GM21723 (cell line): ENCODE results near the gene TRIM59.

Experiments
- ATAC-seq: cut with Tn5 transposase; IDR thresholded peaks from one replicate; pipeline ENCODE4 v1.9.1; 2021; ENCODE audit warnings: mild to moderate bottlenecking, moderate library complexity; ENCODE audit not compliant: unreplicated experiment

The TRIM59 gene

GRCh38 chr3:160449636-160450598 is at the start of gene TRIM59:
TSS of gene TRIM59 (minus strand) at chr3:160449786. CDS start at chr3:160439183, 10,603 bp downstream.
- ATAC-seq: peak; percentile 96

DNA sequence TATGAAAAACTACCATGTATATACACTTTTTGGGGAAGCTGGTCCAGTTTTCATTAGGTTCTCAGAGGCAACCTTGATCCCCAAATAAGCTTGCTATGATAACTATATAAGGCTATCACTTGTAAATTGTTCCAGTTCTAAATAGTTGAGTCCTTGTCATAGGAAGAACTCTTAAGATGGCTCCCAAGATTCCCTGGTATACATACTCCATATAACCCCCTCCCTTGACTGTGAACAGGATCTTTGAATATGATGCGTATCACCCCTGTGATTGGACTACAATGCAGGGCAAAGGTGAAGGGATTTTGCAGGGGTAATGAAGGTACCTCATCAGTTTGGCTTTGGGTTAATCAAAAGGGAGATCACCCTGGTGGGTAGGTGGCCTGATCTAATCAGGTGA is 48.6 kb upstream of the TRIM59 start:
- ATAC-seq: no peak

- ATAC-seq: no peak
Measured at GRCh38 chr3:160490166-160490565, 40.6 kb upstream of the TRIM59 start.

DNA sequence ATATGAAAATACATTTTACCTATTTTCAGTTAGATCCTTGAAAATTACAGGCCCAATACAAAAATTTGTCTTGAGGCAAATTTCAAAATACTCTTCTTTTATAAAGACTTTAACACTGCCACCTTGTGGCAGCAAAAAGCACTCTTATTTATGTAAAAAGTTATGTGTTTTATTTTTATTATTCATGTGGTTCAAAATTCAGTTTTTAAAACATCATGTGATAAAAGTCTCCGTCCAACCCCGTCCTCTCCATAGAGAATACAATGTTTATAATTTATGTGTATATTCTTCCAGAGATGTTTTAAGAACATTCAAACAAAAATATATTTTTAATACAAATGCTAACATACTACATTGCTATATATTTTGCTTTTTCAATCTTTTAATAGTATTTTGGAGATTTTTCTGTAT is 36.9 kb upstream of the TRIM59 start:
- ATAC-seq: no peak

DNA sequence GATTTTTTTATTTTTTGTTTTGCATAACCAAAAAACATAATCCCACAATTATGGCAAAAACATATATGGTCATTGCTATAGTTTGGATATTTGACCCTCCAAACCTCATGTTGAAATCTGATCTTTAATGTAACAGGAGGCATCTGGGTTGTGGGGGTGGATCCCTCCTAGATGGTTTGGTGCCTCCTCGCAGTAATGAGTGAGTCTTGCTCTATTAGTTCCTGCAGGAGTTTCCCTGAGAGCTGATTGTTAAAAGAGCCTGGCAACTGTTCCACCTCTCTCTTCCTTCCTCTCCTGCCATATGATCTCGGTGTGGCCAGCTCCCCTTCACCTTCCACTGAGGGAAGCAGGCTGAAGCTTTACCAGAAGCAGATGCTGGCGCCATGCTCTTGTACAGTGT is 33.2 kb upstream of the TRIM59 start:
- ATAC-seq: no peak

GRCh38 chr3:160481856-160482255 is 32.3 kb upstream of the TRIM59 start:
- no peak for ATAC-seq

GRCh38 chr3:160480931-160481330 is 31.3 kb upstream of the TRIM59 start:
- ATAC-seq: no peak

DNA sequence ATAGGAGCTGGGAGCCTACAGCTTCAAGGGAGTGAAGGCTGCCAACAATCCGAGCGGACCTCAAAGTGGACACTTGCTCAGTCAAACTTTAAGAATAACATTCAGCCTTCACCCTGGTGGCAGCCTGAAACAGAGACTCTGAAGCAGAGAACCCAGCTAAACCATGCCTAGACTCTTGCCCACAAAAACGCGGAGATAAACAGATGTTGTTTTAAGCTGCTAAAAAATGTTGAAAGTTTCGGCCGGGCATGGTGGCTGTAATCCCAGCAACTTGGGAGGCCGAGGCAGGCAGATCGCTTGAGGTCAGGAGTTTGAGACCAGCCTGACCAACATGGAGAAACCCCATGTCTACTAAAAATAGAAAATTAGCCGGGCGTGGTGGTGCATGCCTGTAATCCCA is 29.8 kb upstream of the TRIM59 start:
- ATAC-seq: no peak

DNA sequence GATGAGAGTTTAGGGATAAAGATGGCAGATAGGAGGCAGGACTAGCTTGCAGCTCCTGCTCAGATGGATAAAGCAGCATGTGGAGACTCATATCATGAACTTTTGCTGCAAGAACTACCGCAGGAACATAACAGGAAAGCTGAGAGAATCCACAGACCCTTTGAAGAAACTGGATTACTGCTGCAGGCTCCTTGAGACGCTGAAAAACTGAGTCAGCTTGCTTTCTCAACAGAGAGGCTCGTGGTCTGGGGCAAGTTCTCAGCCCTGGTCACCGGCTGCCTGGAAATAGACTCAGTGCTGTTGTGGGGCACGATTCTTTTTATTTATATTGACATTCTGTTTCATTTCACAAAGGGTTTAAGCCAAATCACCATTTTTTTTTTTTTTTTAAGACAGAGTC is 28.8 kb upstream of the TRIM59 start:
- ATAC-seq: no peak

DNA sequence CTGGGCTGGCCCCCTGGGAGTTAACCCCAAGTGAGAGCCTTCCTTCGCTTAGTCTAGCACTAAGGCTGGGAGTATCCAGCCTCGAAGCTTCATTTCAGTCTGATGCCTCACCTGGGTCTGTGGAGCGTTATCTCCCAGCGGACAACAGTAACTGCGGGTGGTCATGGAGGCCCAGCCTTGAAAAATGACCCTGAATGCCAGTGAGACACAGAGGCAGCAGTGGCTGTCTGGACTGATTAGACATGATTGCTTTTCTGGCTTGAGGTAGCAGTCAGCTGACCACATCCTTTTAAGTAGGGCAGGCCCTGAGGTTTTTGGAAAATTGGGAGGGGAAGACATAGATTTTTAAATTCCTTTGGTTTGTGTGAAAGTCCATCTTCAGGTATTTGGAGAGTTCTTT is 28.2 kb upstream of the TRIM59 start:
- ATAC-seq: no peak

- no peak for ATAC-seq
Measured at GRCh38 chr3:160475884-160476283, 26.3 kb upstream of the TRIM59 start.

DNA sequence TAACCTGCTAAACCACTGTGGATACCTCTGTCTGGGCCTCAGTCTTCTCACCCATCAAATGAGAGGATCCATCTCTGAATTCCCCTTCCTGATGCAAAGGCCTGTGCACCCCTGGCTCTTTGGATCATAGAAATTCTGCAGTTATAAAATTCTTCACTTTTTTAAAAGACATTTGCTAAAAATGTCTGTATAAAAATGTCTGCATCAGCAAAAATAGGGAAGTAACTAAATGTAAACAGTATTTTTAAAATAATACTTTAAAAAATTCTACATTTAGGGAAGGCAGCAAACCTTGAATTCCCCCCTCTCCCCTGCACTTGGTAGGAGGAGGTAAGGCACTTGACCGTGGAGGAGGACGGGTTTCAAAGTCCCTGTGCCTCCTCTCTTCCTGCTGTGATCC is 25.6 kb upstream of the TRIM59 start:
- ATAC-seq: no peak

GRCh38 chr3:160474416-160474838 is 24.8 kb upstream of the TRIM59 start:
- no peak for ATAC-seq

- ATAC-seq: no peak
Measured at GRCh38 chr3:160473978-160474377, 24.4 kb upstream of the TRIM59 start.

DNA sequence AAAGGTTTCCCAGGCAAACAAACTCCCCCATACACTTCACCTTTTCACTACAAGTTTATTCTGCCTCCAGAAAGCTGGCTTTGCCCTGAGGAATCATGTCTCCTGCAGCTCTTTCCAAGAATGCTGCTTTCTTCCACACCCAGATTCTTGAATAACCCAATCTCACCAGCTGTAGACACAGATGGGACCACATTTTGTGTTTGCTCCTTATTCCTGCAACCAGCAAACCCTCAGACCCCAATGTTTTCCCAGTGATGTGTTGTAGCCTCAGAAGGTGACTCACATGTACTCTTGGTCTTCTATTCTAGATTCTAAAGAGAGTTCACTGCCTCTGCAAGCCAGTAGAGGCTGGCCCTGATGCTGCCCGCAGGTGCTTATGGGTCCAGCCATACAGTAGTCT is 23.6 kb upstream of the TRIM59 start:
- ATAC-seq: no peak

- ATAC-seq: no peak
Measured at GRCh38 chr3:160472344-160472743, 22.8 kb upstream of the TRIM59 start.

- ATAC-seq: no peak
Measured at GRCh38 chr3:160471892-160472291, 22.3 kb upstream of the TRIM59 start.

- no peak for ATAC-seq
Measured at GRCh38 chr3:160470181-160470580, 20.6 kb upstream of the TRIM59 start.

DNA sequence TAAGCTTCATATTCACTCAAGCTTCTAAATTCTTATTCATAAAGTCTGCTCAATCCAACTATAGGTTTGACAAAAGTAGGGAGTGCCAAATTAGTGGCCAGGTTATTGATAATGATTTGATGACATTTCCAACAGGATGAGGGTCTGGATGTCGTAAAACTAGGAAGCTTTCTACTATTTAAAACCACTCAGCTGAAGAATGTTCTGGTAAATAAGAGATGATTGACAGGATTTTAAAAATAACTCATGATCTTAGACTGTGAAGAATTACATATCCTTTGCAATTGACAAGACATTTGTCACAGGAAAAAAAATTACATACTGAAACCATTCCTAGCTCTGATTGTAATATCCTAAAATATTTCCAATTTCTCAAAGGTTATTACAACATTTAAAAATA is 15.4 kb upstream of the TRIM59 start:
- ATAC-seq: no peak

- ATAC-seq: no peak
Measured at GRCh38 chr3:160464321-160464720, 14.7 kb upstream of the TRIM59 start.

DNA sequence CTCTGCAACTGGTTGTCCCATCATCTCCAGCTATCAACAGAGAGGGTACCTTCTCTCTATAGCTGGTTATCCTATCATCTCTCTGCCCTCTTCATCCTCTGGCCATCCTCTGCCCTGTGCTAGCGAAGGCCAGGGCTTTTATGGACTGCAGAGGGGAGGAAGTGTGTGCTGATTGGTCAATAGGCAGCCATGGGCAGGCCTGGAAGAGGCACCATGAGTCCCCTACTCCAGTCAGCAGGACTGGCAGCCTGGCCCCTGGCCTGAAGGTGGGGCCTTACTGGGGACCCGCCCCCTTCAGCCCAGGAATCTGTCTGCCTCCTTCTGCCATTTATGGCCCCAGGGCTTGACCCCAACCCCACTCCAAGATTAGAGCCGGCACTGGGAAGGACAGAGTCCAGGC is 10.4 kb upstream of the TRIM59 start:
- ATAC-seq: no peak

DNA sequence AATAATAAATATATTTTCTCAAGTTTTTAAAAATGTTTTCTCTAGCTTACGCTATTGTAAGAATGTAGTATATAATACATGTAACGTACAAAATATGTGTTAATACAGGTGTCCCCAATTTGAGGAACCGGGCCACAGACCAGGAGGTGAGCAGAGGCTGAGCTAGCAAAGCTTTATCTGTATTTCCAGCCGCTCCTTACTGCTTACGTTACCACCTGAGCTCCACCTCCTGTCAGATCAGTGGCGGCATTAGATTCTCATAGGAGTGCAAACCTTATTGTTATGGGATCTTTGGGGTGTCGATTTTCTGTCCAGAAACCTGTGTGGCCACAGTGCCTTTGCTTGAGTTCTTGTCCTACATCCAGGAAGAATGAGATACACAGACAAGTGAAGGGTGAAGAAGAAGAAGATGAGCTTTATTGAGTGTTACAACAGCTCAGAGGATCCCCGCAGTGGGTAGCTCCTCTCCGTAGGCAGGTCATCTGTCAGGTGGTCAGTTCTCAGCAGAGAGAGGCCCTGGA is 9.9 kb upstream of the TRIM59 start:
- ATAC-seq: no peak
